Calu3 (cell line): ENCODE measurements around the gene SLC17A9. TPM values are rescaled to one million over a fixed set of nuclear protein-coding genes. Genes with fewer than 3 reads are reported as not detected.

Experiments
- BruUV-seq: library from RNA; stranded (reverse); fragments of 400-500 nt; replicated peaks from 2 replicates; lab custom pipeline; 2021; lab: Mats Ljungman, UMichigan
- CTCF ChIA-PET: fragments of 300-600 bp; sonication (Branson Sonifier 250); formaldehyde crosslinking; loops from one replicate; lab custom pipeline; 2022; ENCODE audit warnings: antibody characterized with exemption; lab: Charles Lee
- DNase-seq: peaks from one replicate; pipeline ENCODE4 v3.0.0; 2022
- H3K27ac Mint-ChIP-seq: one replicate; pipeline ENCODE4 v1.8.0; 2022; ENCODE audit warnings: mixed read lengths; ENCODE audit not compliant: unreplicated experiment
- H3K27me3 Mint-ChIP-seq: one replicate; pipeline ENCODE4 v1.8.0; 2022; ENCODE audit warnings: mixed read lengths; ENCODE audit not compliant: unreplicated experiment
- H3K36me3 Mint-ChIP-seq: one replicate; pipeline ENCODE4 v1.8.0; 2022; ENCODE audit warnings: mild to moderate bottlenecking, moderate library complexity, mixed read lengths; ENCODE audit not compliant: insufficient read depth, unreplicated experiment
- H3K4me1 Mint-ChIP-seq: one replicate; pipeline ENCODE4 v1.8.0; 2022; ENCODE audit warnings: mild to moderate bottlenecking, low read depth, mixed read lengths; ENCODE audit not compliant: unreplicated experiment
- H3K4me3 Mint-ChIP-seq: one replicate; pipeline ENCODE4 v1.8.0; 2022; ENCODE audit warnings: mild to moderate bottlenecking, low read depth, moderate library complexity, mixed read lengths; ENCODE audit not compliant: unreplicated experiment
- H3K9me3 Mint-ChIP-seq: one replicate; pipeline ENCODE4 v1.8.0; 2022; ENCODE audit warnings: low read depth, mixed read lengths; ENCODE audit not compliant: unreplicated experiment
- CTCF ChIP-seq: fragments of 200-600 bp; IDR thresholded peaks from one replicate; pipeline ENCODE4 v1.8.0; 2022; ENCODE audit warnings: antibody characterized with exemption; ENCODE audit not compliant: unreplicated experiment
- intact Hi-C: fragments of 100-400 bp; cut with micrococcal nuclease; formaldehyde crosslinking; loops from one replicate; pipeline ENCODE4 v1.10.0; 2022; ENCODE audit not compliant: unreplicated experiment
- total RNA-seq: library from RNA; stranded (reverse); gene quantifications from 2 replicates; pipeline ENCODE4 v1.2.3, GENCODE V29; 2022

SLC17A9 gene
- total RNA-seq, 1 experiment from 2014 or later = 12.0 TPM

GRCh38 chr20:62914436-62914835 is 38.1 kb upstream of the SLC17A9 start:
- peaks cover 49% of the 10 kb centered on the region for H3K4me1 Mint-ChIP-seq
- DNase-seq = no peak
- H3K27ac Mint-ChIP-seq = peak overlapping the region; percentile 73
- peaks cover 40% of the 10 kb centered on the region for H3K36me3 Mint-ChIP-seq
- no peak for TF ChIP-seq CTCF
- intact Hi-C loops = no loop called here
- BruUV-seq = no TSS peak
- H3K4me3 Mint-ChIP-seq = peak overlapping the region; percentile 37
- H3K27me3 Mint-ChIP-seq = no peaks in the 10 kb centered on the region
- CTCF ChIA-PET = interaction anchor here (1.3 to 1.6 kb wide), 2 partner anchors 9 to 13 kb away, joined by 4 read pairs; no protein-coding TSS in a partner anchor
- no peaks in the 10 kb centered on the region for H3K9me3 Mint-ChIP-seq

GRCh38 chr20:62914970-62915457 is 37.5 kb upstream of the SLC17A9 start:
- Mint-ChIP-seq H3K27me3 (no peaks in the 10 kb centered on the region), H3K9me3 (no peaks in the 10 kb centered on the region), H3K4me3 (peak overlapping the region; percentile 37), H3K4me1 (peaks cover 49% of the 10 kb centered on the region), H3K27ac (peak overlapping the region; percentile 73), H3K36me3 (peaks cover 35% of the 10 kb centered on the region)
- TF ChIP-seq CTCF = no peak
- CTCF ChIA-PET = interaction anchor here (1.3 to 1.6 kb wide), 2 partner anchors 9 to 14 kb away, joined by 4 read pairs; no protein-coding TSS in a partner anchor
- peak; percentile 62 for DNase-seq
- BruUV-seq = no TSS peak
- intact Hi-C loops = no loop called here

- BruUV-seq = no TSS peak
- no peak overlapping the region for H3K27ac Mint-ChIP-seq
- H3K4me3 Mint-ChIP-seq = no peak overlapping the region
- H3K9me3 Mint-ChIP-seq = no peaks in the 10 kb centered on the region
- CTCF ChIA-PET = interaction anchor here (1.0 kb wide), 1 partner anchor 9 kb away, joined by 3 read pairs; no protein-coding TSS in a partner anchor
- DNase-seq = no peak
- peaks cover 23% of the 10 kb centered on the region for H3K36me3 Mint-ChIP-seq
- TF ChIP-seq CTCF = no peak
- intact Hi-C loops = no loop called here
- peaks cover 64% of the 10 kb centered on the region for H3K4me1 Mint-ChIP-seq
- no peaks in the 10 kb centered on the region for H3K27me3 Mint-ChIP-seq
These were observed 35.6 kb upstream of the SLC17A9 start for GRCh38 chr20:62916703-62917476.

- H3K36me3 Mint-ChIP-seq = peaks cover 26% of the 10 kb centered on the region
- H3K27ac Mint-ChIP-seq = no peak overlapping the region
- peaks cover 69% of the 10 kb centered on the region for H3K4me1 Mint-ChIP-seq
- CTCF ChIA-PET = no interaction called here
- intact Hi-C loops = no loop called here
- no peak for TF ChIP-seq CTCF
- no peak overlapping the region for H3K4me3 Mint-ChIP-seq
- no peak for DNase-seq
- BruUV-seq = no TSS peak
- H3K9me3 Mint-ChIP-seq = no peaks in the 10 kb centered on the region
- H3K27me3 Mint-ChIP-seq = no peaks in the 10 kb centered on the region
These were observed 34.8 kb upstream of the SLC17A9 start for GRCh38 chr20:62917720-62918119.
